TTC549 (cell line): ENCODE data around the gene EPN1.

Source experiments
- FAIRE-seq: peaks from 2 replicates; lab custom pipeline; 2012; peaks lifted over from hg19 to GRCh38; lab: Jason Lieb, UNC

Gene EPN1

GRCh38 chr19:55674841-55675660, at the start of gene EPN1:
EPN1 (plus strand) TSS chr19:55675226; CDS start chr19:55678628, 3,402 bp downstream.
- FAIRE-seq: no peak

GRCh38 chr19:55626350-55626749, 48.7 kb upstream of the EPN1 start:
- FAIRE-seq: no peak

- peak; percentile 41 for FAIRE-seq
Observed at GRCh38 chr19:55632463-55632834, 42.6 kb upstream of the EPN1 start.

- no peak for FAIRE-seq
Observed at GRCh38 chr19:55633861-55634260, 41.2 kb upstream of the EPN1 start.

- FAIRE-seq: no peak
Observed at GRCh38 chr19:55635334-55635717, 39.7 kb upstream of the EPN1 start.

GRCh38 chr19:55635856-55636440, 39.1 kb upstream of the EPN1 start:
- FAIRE-seq: no peak

GRCh38 chr19:55636723-55637122, 38.3 kb upstream of the EPN1 start:
- no peak for FAIRE-seq

- FAIRE-seq: no peak
Observed at GRCh38 chr19:55637534-55637933, 37.5 kb upstream of the EPN1 start.

- FAIRE-seq: no peak
Observed at GRCh38 chr19:55638864-55639359, 36.1 kb upstream of the EPN1 start.

GRCh38 chr19:55640043-55640576, 34.9 kb upstream of the EPN1 start:
- no peak for FAIRE-seq

- no peak for FAIRE-seq
Observed at GRCh38 chr19:55640577-55641425, 34.2 kb upstream of the EPN1 start, which contains the start of gene ZNF580. ZNF580 (plus strand) TSS chr19:55641002; CDS start chr19:55642509, 1,507 bp downstream.

- FAIRE-seq: no peak
Observed at GRCh38 chr19:55641426-55642152, 33.4 kb upstream of the EPN1 start.

- no peak for FAIRE-seq
Observed at GRCh38 chr19:55642153-55643002, 32.6 kb upstream of the EPN1 start.

- FAIRE-seq: no peak
Observed at GRCh38 chr19:55643003-55643886, 31.8 kb upstream of the EPN1 start, which contains the start of gene ZNF581. ZNF581 (plus strand) TSS chr19:55643649; CDS start chr19:55644572, 923 bp downstream.

- no peak for FAIRE-seq
Observed at GRCh38 chr19:55643887-55644176, 31.2 kb upstream of the EPN1 start.

- no peak for FAIRE-seq
Observed at GRCh38 chr19:55644191-55644833, 30.7 kb upstream of the EPN1 start.

GRCh38 chr19:55644842-55645511, 30.0 kb upstream of the EPN1 start:
- FAIRE-seq: no peak

- FAIRE-seq: no peak
Observed at GRCh38 chr19:55645512-55645881, 29.5 kb upstream of the EPN1 start.
